ENCODE results near the gene FAN1. TPM values are rescaled to one million over a fixed set of nuclear protein-coding genes. Genes with fewer than 3 reads are reported as not detected.

Gene FAN1
- total and polyA plus RNA-seq, 2 of the 13 experiments (the other 11 are each of a cell fraction or from before 2014, with no cell fraction given): 10.8 to 20.1 TPM

DNA sequence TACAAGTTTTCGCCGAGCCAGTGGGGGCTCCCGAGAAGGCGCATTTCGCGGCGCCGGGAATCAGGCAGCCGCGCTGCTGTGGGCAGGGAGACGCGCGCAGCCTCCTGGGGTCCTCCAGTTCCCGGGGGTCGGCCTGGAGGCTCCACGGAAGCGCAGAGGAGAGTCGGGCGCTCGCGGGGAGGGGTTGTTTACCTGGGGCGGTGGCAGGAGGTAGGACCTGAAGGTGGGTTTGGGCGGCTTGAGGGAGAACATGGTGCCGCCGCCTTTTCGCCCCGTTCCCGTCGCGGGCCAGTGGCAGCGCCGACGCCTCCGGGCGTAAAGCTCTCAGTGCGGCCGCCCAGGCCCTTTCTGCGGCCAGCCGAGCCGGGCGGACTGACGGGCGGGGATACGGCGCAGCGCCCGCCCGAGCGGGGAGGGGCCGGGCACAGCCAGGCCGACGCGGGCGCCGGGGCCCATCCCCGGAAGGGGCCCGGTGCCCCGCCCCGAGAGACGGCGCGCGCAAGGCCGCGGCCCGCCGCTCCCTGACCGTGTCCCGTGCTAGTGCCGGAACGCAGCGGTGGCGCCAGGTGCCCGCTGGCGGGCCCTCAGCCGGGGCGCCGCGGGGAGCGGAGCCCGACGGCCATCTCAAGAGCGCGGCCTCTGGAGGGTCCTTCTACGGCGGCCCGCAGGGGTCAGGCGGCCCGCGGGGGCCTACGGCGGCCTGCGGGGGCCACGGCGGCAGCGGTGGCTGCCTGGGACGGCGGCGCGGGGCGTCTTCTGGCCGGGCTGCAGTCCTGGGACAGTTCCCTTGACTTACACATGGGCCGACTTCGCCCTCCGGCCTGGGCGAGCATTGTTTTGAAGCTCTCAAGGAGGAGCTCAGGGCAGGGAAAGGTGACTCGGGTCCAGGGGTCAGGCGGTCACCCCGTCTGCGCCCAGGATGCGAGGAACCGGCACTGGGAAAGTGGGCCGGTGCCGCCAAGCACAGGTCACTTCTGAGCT, 87.8 kb downstream of the FAN1 start, which contains the start of gene MTMR10 (continued):
- TF ChIP-seq ZNF569 (CRISPR knock-in tag; IDR thresholded peaks at IDR 0.05; ENCODE audit: borderline replicate concordance): no peak
- TF ChIP-seq SALL2 (CRISPR knock-in tag; IDR thresholded peaks at IDR 0.05): peak; percentile 72; the same call in 1 of the 2 replicates
- no peak for TF ChIP-seq KDM1A (CRISPR knock-in tag; IDR thresholded peaks at IDR 0.05)
- no peak for TF ChIP-seq RBM22 (optimal IDR thresholded peaks at IDR 0.05; ENCODE audit: low read length)
- TF ChIP-seq, protein P1, sequence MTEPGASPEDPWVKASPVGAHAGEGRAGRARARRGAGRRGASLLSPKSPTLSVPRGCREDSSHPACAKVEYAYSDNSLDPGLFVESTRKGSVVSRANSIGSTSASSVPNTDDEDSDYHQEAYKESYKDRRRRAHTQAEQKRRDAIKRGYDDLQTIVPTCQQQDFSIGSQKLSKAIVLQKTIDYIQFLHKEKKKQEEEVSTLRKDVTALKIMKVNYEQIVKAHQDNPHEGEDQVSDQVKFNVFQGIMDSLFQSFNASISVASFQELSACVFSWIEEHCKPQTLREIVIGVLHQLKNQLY (CRISPR knock-in tag; IDR thresholded peaks at IDR 0.05): no peak
- TF ChIP-seq, protein P2, sequence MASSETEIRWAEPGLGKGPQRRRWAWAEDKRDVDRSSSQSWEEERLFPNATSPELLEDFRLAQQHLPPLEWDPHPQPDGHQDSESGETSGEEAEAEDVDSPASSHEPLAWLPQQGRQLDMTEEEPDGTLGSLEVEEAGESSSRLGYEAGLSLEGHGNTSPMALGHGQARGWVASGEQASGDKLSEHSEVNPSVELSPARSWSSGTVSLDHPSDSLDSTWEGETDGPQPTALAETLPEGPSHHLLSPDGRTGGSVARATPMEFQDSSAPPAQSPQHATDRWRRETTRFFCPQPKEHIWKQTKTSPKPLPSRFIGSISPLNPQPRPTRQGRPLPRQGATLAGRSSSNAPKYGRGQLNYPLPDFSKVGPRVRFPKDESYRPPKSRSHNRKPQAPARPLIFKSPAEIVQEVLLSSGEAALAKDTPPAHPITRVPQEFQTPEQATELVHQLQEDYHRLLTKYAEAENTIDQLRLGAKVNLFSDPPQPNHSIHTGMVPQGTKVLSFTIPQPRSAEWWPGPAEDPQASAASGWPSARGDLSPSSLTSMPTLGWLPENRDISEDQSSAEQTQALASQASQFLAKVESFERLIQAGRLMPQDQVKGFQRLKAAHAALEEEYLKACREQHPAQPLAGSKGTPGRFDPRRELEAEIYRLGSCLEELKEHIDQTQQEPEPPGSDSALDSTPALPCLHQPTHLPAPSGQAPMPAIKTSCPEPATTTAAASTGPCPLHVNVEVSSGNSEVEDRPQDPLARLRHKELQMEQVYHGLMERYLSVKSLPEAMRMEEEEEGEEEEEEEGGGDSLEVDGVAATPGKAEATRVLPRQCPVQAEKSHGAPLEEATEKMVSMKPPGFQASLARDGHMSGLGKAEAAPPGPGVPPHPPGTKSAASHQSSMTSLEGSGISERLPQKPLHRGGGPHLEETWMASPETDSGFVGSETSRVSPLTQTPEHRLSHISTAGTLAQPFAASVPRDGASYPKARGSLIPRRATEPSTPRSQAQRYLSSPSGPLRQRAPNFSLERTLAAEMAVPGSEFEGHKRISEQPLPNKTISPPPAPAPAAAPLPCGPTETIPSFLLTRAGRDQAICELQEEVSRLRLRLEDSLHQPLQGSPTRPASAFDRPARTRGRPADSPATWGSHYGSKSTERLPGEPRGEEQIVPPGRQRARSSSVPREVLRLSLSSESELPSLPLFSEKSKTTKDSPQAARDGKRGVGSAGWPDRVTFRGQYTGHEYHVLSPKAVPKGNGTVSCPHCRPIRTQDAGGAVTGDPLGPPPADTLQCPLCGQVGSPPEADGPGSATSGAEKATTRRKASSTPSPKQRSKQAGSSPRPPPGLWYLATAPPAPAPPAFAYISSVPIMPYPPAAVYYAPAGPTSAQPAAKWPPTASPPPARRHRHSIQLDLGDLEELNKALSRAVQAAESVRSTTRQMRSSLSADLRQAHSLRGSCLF (CRISPR knock-in tag; IDR thresholded peaks at IDR 0.05; ENCODE audit: borderline replicate concordance): no peak
- peak; percentile 74; the same call in 1 of the 2 replicates for TF ChIP-seq ZFP82 (CRISPR knock-in tag; IDR thresholded peaks at IDR 0.05; ENCODE audit: borderline replicate concordance)
- TF ChIP-seq ZNF501 (CRISPR knock-in tag; IDR thresholded peaks at IDR 0.05): peak; percentile 80; the same call in 1 of the 2 replicates
- TF ChIP-seq ZNF772 (CRISPR knock-in tag; IDR thresholded peaks at IDR 0.05): peak; percentile 65; the same call in 1 of the 2 replicates
- TF ChIP-seq, protein P3, sequence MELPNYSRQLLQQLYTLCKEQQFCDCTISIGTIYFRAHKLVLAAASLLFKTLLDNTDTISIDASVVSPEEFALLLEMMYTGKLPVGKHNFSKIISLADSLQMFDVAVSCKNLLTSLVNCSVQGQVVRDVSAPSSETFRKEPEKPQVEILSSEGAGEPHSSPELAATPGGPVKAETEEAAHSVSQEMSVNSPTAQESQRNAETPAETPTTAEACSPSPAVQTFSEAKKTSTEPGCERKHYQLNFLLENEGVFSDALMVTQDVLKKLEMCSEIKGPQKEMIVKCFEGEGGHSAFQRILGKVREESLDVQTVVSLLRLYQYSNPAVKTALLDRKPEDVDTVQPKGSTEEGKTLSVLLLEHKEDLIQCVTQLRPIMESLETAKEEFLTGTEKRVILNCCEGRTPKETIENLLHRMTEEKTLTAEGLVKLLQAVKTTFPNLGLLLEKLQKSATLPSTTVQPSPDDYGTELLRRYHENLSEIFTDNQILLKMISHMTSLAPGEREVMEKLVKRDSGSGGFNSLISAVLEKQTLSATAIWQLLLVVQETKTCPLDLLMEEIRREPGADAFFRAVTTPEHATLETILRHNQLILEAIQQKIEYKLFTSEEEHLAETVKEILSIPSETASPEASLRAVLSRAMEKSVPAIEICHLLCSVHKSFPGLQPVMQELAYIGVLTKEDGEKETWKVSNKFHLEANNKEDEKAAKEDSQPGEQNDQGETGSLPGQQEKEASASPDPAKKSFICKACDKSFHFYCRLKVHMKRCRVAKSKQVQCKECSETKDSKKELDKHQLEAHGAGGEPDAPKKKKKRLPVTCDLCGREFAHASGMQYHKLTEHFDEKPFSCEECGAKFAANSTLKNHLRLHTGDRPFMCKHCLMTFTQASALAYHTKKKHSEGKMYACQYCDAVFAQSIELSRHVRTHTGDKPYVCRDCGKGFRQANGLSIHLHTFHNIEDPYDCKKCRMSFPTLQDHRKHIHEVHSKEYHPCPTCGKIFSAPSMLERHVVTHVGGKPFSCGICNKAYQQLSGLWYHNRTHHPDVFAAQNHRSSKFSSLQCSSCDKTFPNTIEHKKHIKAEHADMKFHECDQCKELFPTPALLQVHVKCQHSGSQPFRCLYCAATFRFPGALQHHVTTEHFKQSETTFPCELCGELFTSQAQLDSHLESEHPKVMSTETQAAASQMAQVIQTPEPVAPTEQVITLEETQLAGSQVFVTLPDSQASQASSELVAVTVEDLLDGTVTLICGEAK (IDR thresholded peaks at IDR 0.05): no peak
- TF ChIP-seq, protein P3 (CRISPR knock-in tag; IDR thresholded peaks at IDR 0.05): peak; percentile 62; the same call in 1 of the 2 replicates
- peak; percentile 45 for TF ChIP-seq ZEB1 (IDR thresholded peaks at IDR 0.05; ENCODE audit: insufficient replicate concordance, low read depth)
